HCT116 (cell line): ENCODE data around the gene TEX55. TPM values are rescaled to one million over a fixed set of nuclear protein-coding genes. Genes with fewer than 3 reads are reported as not detected.

Source experiments
- ATAC-seq: fragments of 200-7000 bp; cut with Tn5 transposase; 2 replicates; pipeline ENCODE4 v1.9.1; 2020; ENCODE audit warnings: mild to moderate bottlenecking, moderate library complexity
- BruUV-seq: library from RNA; stranded (reverse); fragments of 400-500 nt; replicated peaks from 2 replicates; lab custom pipeline; 2021; lab: Mats Ljungman, UMichigan
- CTCF ChIA-PET: fragments of 300-600 bp; sonication (Branson Sonifier 250); formaldehyde crosslinking; loops from one replicate; lab custom pipeline; 2021; ENCODE audit warnings: antibody characterized with exemption; lab: Charles Lee
- POLR2A ChIA-PET: fragments of 300-600, 350-600 bp; sonication (Branson Sonifier 250); formaldehyde crosslinking; loops from one replicate; lab custom pipeline; 2021; ENCODE audit warnings: antibody characterized with exemption; lab: Charles Lee
- RAD21 ChIA-PET, 2 experiments: fragments of 300-600 bp; sonication (Branson Sonifier 250); formaldehyde crosslinking; loops; one replicate each; lab custom pipeline; 2023; ENCODE audit warnings: low total read pairs in 2 of 2; ENCODE audit not compliant: uncharacterized antibody in 2 of 2, unreplicated experiment in 2 of 2, low non-redundant PET in 1 of 2; lab: Charles Lee
- DNase-seq: peaks from one replicate; pipeline ENCODE4 v3.0.0-alpha.2; 2010; ENCODE audit warnings: low read depth, low spot score
- H2AFZ ChIP-seq: fragments of 200-600 bp; shearing (Covaris generic), sonication (generic); 2 replicates; pipeline ENCODE4 v1.6.1; 2017; ENCODE audit warnings: low read depth, mixed run types, mixed read lengths, antibody characterized with exemption, low read length; ENCODE audit not compliant: poor library complexity, severe bottlenecking
- H3K27ac ChIP-seq: 2 replicates; pipeline ENCODE4 v1.5.1; 2012; ENCODE audit warnings: low read depth, low read length
- H3K27me3 ChIP-seq: fragments of 200-600 bp; sonication (generic); 2 replicates; pipeline ENCODE4 v1.6.1; 2016; ENCODE audit warnings: mixed run types, low read length, mixed read lengths; ENCODE audit not compliant: insufficient read depth
- H3K36me3 ChIP-seq, 2 experiments: fragments of 200-500 bp in 1 of 2; fragments of 200-600 bp in 1 of 2; sonication (Bioruptor generic) in 1 of 2; sonication (generic) in 1 of 2; 2 replicates each; pipeline versions ENCODE4 v1.5.1 to v1.6.1; 2014 to 2016; ENCODE audit warnings: low read length in 2 of 2, inconsistent platforms in 1 of 2, mixed read lengths in 1 of 2, mixed run types in 1 of 2; ENCODE audit not compliant: insufficient read depth in 2 of 2, control insufficient read depth in 1 of 2
- H3K4me1 ChIP-seq, 2 experiments: fragments of 200-600 bp in 1 of 2; sonication (generic) in 1 of 2; 2 replicates each; pipeline versions ENCODE4 v1.5.1 to v1.6.1; 2012 to 2017; ENCODE audit warnings: low read length in 2 of 2, inconsistent platforms in 1 of 2, mild to moderate bottlenecking in 1 of 2, mixed read lengths in 1 of 2, mixed run types in 1 of 2, moderate library complexity in 1 of 2; ENCODE audit not compliant: insufficient read depth in 2 of 2, control insufficient read depth in 1 of 2
- H3K4me2 ChIP-seq: fragments of 200-600 bp; sonication (generic); 2 replicates; pipeline ENCODE4 v1.6.1; 2017; ENCODE audit warnings: mixed run types, low read length, mixed read lengths
- H3K4me3 ChIP-seq, 2 experiments: fragments of 200-600 bp in 1 of 2; sonication (generic) in 1 of 2; replicated peaks in 1 of 2; 2 replicates each; pipeline ENCODE4 v1.5.1; 2011 to 2016; ENCODE audit warnings: low read length in 2 of 2, control low read depth in 1 of 2, low read depth in 1 of 2, mild to moderate bottlenecking in 1 of 2, mixed read lengths in 1 of 2, mixed run types in 1 of 2
- H3K79me2 ChIP-seq: fragments of 200-600 bp; sonication (generic); 2 replicates; pipeline ENCODE4 v1.6.1; 2017; ENCODE audit warnings: mild to moderate bottlenecking, mixed run types, low read length, moderate library complexity, mixed read lengths; ENCODE audit not compliant: insufficient read depth
- H3K9ac ChIP-seq: fragments of 200-600 bp; sonication (generic); 2 replicates; pipeline ENCODE4 v1.6.1; 2016; ENCODE audit warnings: low read length, mixed read lengths
- H3K9me2 ChIP-seq: fragments of 200-600 bp; sonication (generic), shearing (Covaris generic); 2 replicates; pipeline ENCODE4 v1.6.1; 2017; ENCODE audit warnings: mixed run types, mild to moderate bottlenecking, moderate library complexity; ENCODE audit not compliant: insufficient read depth
- H3K9me3 ChIP-seq, 2 experiments: fragments of 200-500 bp in 1 of 2; fragments of 200-600 bp in 1 of 2; sonication (Bioruptor generic) in 1 of 2; sonication (generic) in 1 of 2; 2 replicates each; pipeline ENCODE4 v1.6.1; 2014 to 2017; ENCODE audit warnings: low read length in 2 of 2, mixed read lengths in 2 of 2, inconsistent platforms in 1 of 2, low read depth in 1 of 2, mild to moderate bottlenecking in 1 of 2, mixed run types in 1 of 2, moderate library complexity in 1 of 2; ENCODE audit not compliant: control insufficient read depth in 1 of 2, insufficient read depth in 1 of 2
- H4K20me1 ChIP-seq: fragments of 200-600 bp; sonication (generic), shearing (Covaris generic); 2 replicates; pipeline ENCODE4 v1.6.1; 2017; ENCODE audit warnings: mixed run types, mild to moderate bottlenecking, moderate library complexity; ENCODE audit not compliant: insufficient read depth
- ATF3 ChIP-seq: IDR thresholded peaks from 2 replicates; pipeline ENCODE4 v1.6.1; 2012
- CBX3 ChIP-seq: IDR thresholded peaks from 2 replicates; pipeline ENCODE4 v1.6.1; 2012; ENCODE audit warnings: low read depth
- CEBPB ChIP-seq: IDR thresholded peaks from 2 replicates; pipeline ENCODE4 v1.6.1; 2012; ENCODE audit warnings: low read depth
- EZH2 ChIP-seq: fragments of 200-600 bp; sonication (generic); IDR thresholded peaks from 2 replicates; pipeline ENCODE4 v1.6.1; 2017; ENCODE audit warnings: antibody characterized with exemption, mixed run types
- EZH2phosphoT487 ChIP-seq: fragments of 200-600 bp; IDR thresholded peaks from 2 replicates; pipeline ENCODE4 v1.6.1; 2018; ENCODE audit warnings: antibody characterized with exemption, borderline replicate concordance
- MAX ChIP-seq: IDR thresholded peaks from 2 replicates; pipeline ENCODE4 v1.6.1; 2012
- POLR2AphosphoS5 ChIP-seq: IDR thresholded peaks from 2 replicates; pipeline ENCODE4 v1.6.1; 2011; ENCODE audit warnings: mild to moderate bottlenecking, low read depth, low read length, moderate library complexity
- RAD21 ChIP-seq: IDR thresholded peaks from 2 replicates; pipeline ENCODE4 v1.6.1; 2012; ENCODE audit warnings: low read depth, mild to moderate bottlenecking
- SIN3A ChIP-seq: IDR thresholded peaks from 2 replicates; pipeline ENCODE4 v1.6.1; 2012; ENCODE audit warnings: low read depth
- SRF ChIP-seq: IDR thresholded peaks from 2 replicates; pipeline ENCODE4 v1.6.1; 2012; ENCODE audit warnings: low read depth
- TCF7L2 ChIP-seq: IDR thresholded peaks from 2 replicates; pipeline ENCODE4 v1.7.0; 2011; ENCODE audit warnings: borderline replicate concordance, inconsistent platforms; ENCODE audit not compliant: insufficient read depth, insufficient read length; ENCODE audit errors: extremely low read depth
- YY1 ChIP-seq: IDR thresholded peaks from 2 replicates; pipeline ENCODE4 v1.6.1; 2011; ENCODE audit warnings: low read length, low read depth, moderate library complexity, mild to moderate bottlenecking; ENCODE audit not compliant: insufficient replicate concordance; ENCODE audit errors: extremely low read depth
- ZNF274 ChIP-seq: fragments of 200-500 bp; sonication (Bioruptor generic); IDR thresholded peaks from 2 replicates; pipeline ENCODE4 v1.6.1; 2014; ENCODE audit warnings: mild to moderate bottlenecking, low read depth, low read length, inconsistent platforms
- intact Hi-C: fragments of 100-400 bp; cut with micrococcal nuclease; formaldehyde crosslinking; loops from 2 replicates; pipeline ENCODE4 v1.10.0; 2022
- total RNA-seq: library from RNA; stranded (reverse); gene quantifications from one replicate; pipeline ENCODE4 v1.2.1, GENCODE V29; 2021; ENCODE audit not compliant: unreplicated experiment

The TEX55 gene
- total RNA-seq, 1 experiment from 2014 or later: not detected

- Histone ChIP-seq H3K9ac (no peak overlapping the region), H2AFZ (no peak overlapping the region), H3K9me3 (no peaks in the 10 kb centered on the region), H3K9me2 (no peaks in the 10 kb centered on the region), H3K36me3 (no peaks in the 10 kb centered on the region), H3K27me3 (no peaks in the 10 kb centered on the region), H3K79me2 (no peaks in the 10 kb centered on the region), H3K4me3 (no peak overlapping the region), H3K4me2 (no peak overlapping the region)
- ATAC-seq: no peak
- ChIA-PET CTCF (no interaction called here), RAD21 (no interaction called here), POLR2A (no interaction called here)
- intact Hi-C loops: no loop called here
- TF ChIP-seq EZH2: no peak
- no peak for TF ChIP-seq POLR2AphosphoS5
- no peak for TF ChIP-seq RAD21
- no peak for TF ChIP-seq ZNF274
- TF ChIP-seq MAX: no peak
- no peak for TF ChIP-seq SRF
- no peak for TF ChIP-seq YY1
- TF ChIP-seq ATF3: no peak
- no peak for TF ChIP-seq EZH2phosphoT487
- no peak for TF ChIP-seq SIN3A
- no peak for TF ChIP-seq CBX3
- TF ChIP-seq CEBPB: no peak
- no peak for TF ChIP-seq TCF7L2
- TF ChIP-seq, all 23 proteins: peak for 0
- no TSS peak for BruUV-seq
- DNase-seq: no peak
- Histone ChIP-seq H4K20me1 (no peaks in the 10 kb centered on the region), H3K4me1 (no peaks in the 10 kb centered on the region), H3K27ac (no peak overlapping the region)
Observed at GRCh38 chr3:119187266-119187665, 41.3 kb downstream of the TEX55 start.
